A673 (cell line): ENCODE data around the gene CHGA. TPM values are rescaled to one million over a fixed set of nuclear protein-coding genes. Genes with fewer than 3 reads are reported as not detected.

Experiments
- BruUV-seq: library from RNA; stranded (reverse); fragments of 400-500 nt; replicated peaks from 2 replicates; lab custom pipeline; 2021; lab: Mats Ljungman, UMichigan
- CTCF ChIA-PET: fragments of 300-600 bp; sonication (Branson Sonifier 250); formaldehyde crosslinking; loops from one replicate; lab custom pipeline; 2022; ENCODE audit warnings: antibody characterized with exemption; lab: Charles Lee
- POLR2A ChIA-PET: fragments of 300-600 bp; sonication (Branson Sonifier 250); formaldehyde crosslinking; loops from one replicate; lab custom pipeline; 2022; ENCODE audit warnings: antibody characterized with exemption; ENCODE audit not compliant: low non-redundant PET; lab: Charles Lee
- DNase-seq: peaks from one replicate; pipeline ENCODE4 v3.0.0-alpha.2; 2015; ENCODE audit warnings: low spot score
- H3K27ac ChIP-seq: fragments of 200-600 bp; sonication (generic); 2 replicates; pipeline ENCODE4 v1.5.1; 2016; ENCODE audit warnings: mixed run types, low read depth, mild to moderate bottlenecking, mixed read lengths, antibody characterized with exemption, low read length; ENCODE audit not compliant: poor library complexity, severe bottlenecking
- H3K27me3 ChIP-seq: fragments of 200-600 bp; sonication (generic); replicated peaks from 2 replicates; pipeline ENCODE4 v1.6.1; 2017; ENCODE audit warnings: mixed run types, low read depth, mild to moderate bottlenecking, mixed read lengths, antibody characterized with exemption, low read length; ENCODE audit not compliant: insufficient read depth, poor library complexity
- H3K36me3 ChIP-seq: fragments of 200-600 bp; sonication (generic); 2 replicates; pipeline ENCODE4 v1.6.1; 2016; ENCODE audit warnings: mixed run types, mild to moderate bottlenecking, mixed read lengths, antibody characterized with exemption, low read length; ENCODE audit not compliant: insufficient read depth, poor library complexity, severe bottlenecking
- H3K4me1 ChIP-seq: fragments of 200-600 bp; sonication (generic); 2 replicates; pipeline ENCODE4 v1.6.1; 2017; ENCODE audit warnings: mixed run types, mild to moderate bottlenecking, mixed read lengths, antibody characterized with exemption, low read length; ENCODE audit not compliant: insufficient read depth, poor library complexity, severe bottlenecking
- H3K4me3 ChIP-seq: fragments of 200-600 bp; sonication (generic); 2 replicates; pipeline ENCODE4 v1.5.1; 2016; ENCODE audit warnings: low read depth, mixed run types, mild to moderate bottlenecking, mixed read lengths, low read length; ENCODE audit not compliant: poor library complexity, severe bottlenecking
- H3K9me3 ChIP-seq: fragments of 200-600 bp; sonication (generic); 2 replicates; pipeline ENCODE4 v1.6.1; 2016; ENCODE audit warnings: mixed run types, low read depth, mild to moderate bottlenecking, mixed read lengths, antibody characterized with exemption, low read length; ENCODE audit not compliant: poor library complexity, severe bottlenecking
- CTCF ChIP-seq: fragments of 300-800, 200-600 bp; sonication (generic); conservative IDR thresholded peaks from 2 replicates; pipeline ENCODE4 v1.5.1; 2017; ENCODE audit warnings: low read depth, mild to moderate bottlenecking, antibody characterized with exemption, low read length, moderate library complexity, mixed read lengths
- EZH2 ChIP-seq: fragments of 200-600 bp; sonication (generic); IDR thresholded peaks from 2 replicates; pipeline ENCODE4 v1.6.1; 2017; ENCODE audit warnings: borderline replicate concordance, low read depth, mild to moderate bottlenecking, mixed read lengths, antibody characterized with exemption, low read length; ENCODE audit not compliant: poor library complexity, severe bottlenecking
- intact Hi-C: fragments of 100-400 bp; cut with micrococcal nuclease; formaldehyde crosslinking; loops from one replicate; pipeline ENCODE4 v1.10.0; 2022; ENCODE audit not compliant: unreplicated experiment
- total RNA-seq: library from RNA; stranded (reverse); gene quantifications from 2 replicates; pipeline ENCODE4 v1.2.3, GENCODE V29; 2021

CHGA gene
- total RNA-seq, 1 experiment from 2014 or later = 14.8 TPM

GRCh38 chr14:92965281-92965680 is 42.3 kb downstream of the CHGA start:
- CTCF ChIA-PET = no interaction called here
- BruUV-seq = no TSS peak
- intact Hi-C loops = no loop called here

GRCh38 chr14:92967346-92967926 is 44.5 kb downstream of the CHGA start:
- POLR2A ChIA-PET = no interaction called here
- no peak overlapping the region for H3K27ac ChIP-seq
- no peak for DNase-seq
- H3K27me3 ChIP-seq = no peaks in the 10 kb centered on the region
- no peaks in the 10 kb centered on the region for H3K9me3 ChIP-seq
- no peaks in the 10 kb centered on the region for H3K36me3 ChIP-seq
- BruUV-seq = no TSS peak
- no peak overlapping the region for H3K4me3 ChIP-seq
- TF ChIP-seq CTCF = no peak
- no peak for TF ChIP-seq EZH2
- CTCF ChIA-PET = no interaction called here
- no peaks in the 10 kb centered on the region for H3K4me1 ChIP-seq
- intact Hi-C loops = no loop called here

More at GRCh38 chr14:92965281-92965680, 42.3 kb downstream of the CHGA start:
- DNase-seq = no peak
- H3K36me3 ChIP-seq = no peaks in the 10 kb centered on the region
- no peaks in the 10 kb centered on the region for H3K4me1 ChIP-seq
- H3K27me3 ChIP-seq = no peaks in the 10 kb centered on the region
- TF ChIP-seq CTCF = no peak
- TF ChIP-seq EZH2 = no peak
- H3K4me3 ChIP-seq = no peak overlapping the region
- POLR2A ChIA-PET = no interaction called here
- H3K9me3 ChIP-seq = no peaks in the 10 kb centered on the region
- H3K27ac ChIP-seq = no peak overlapping the region

- CTCF ChIA-PET = interaction anchor here (0.5 to 0.6 kb wide), 2 partner anchors 172 to 914 kb away, joined by 4 read pairs; no protein-coding TSS in a partner anchor
- no peak overlapping the region for H3K4me3 ChIP-seq
- H3K4me1 ChIP-seq = no peaks in the 10 kb centered on the region
- H3K9me3 ChIP-seq = no peaks in the 10 kb centered on the region
- no peak for DNase-seq
- H3K27ac ChIP-seq = no peak overlapping the region
- no peak for TF ChIP-seq CTCF
- no peak for TF ChIP-seq EZH2
- BruUV-seq = no TSS peak
- no peaks in the 10 kb centered on the region for H3K27me3 ChIP-seq
- POLR2A ChIA-PET = no interaction called here
- H3K36me3 ChIP-seq = no peaks in the 10 kb centered on the region
- intact Hi-C loops = no loop called here
Observed at GRCh38 chr14:92968291-92969020, 45.5 kb downstream of the CHGA start.
